HepG2 (cell line): Measurements from ENCODE around the gene COL5A2. TPM values are rescaled to one million over a fixed set of nuclear protein-coding genes. Genes with fewer than 3 reads are reported as not detected.

ENCODE experiments used
- ATAC-seq: fragments of 200-7000 bp; cut with Tn5 transposase; 3 replicates; pipeline ENCODE4 v1.9.1; 2020; ENCODE audit warnings: mild to moderate bottlenecking, moderate library complexity
- BruUV-seq: library from RNA; stranded (reverse); fragments of 400-500 nt; replicated peaks from 2 replicates; lab custom pipeline; 2021; lab: Mats Ljungman, UMichigan
- CTCF ChIA-PET: fragments of 300-600 bp; formaldehyde crosslinking; extraction: SDS; loops from one replicate; lab custom pipeline; 2021; ENCODE audit warnings: low total read pairs, inconsistent platforms, low intra/inter-chr PET ratio; lab: Yijun Ruan, JAX
- POLR2A ChIA-PET: fragments of 350-600 bp; sonication (Branson Sonifier 250); formaldehyde crosslinking; loops from one replicate; lab custom pipeline; 2020; ENCODE audit warnings: antibody characterized with exemption, inconsistent platforms; lab: Yijun Ruan, JAX
- DNase-seq: peaks from one replicate; pipeline ENCODE4 v3.0.0-alpha.2; 2015; ENCODE audit warnings: low spot score
- FAIRE-seq: peaks from 3 replicates; lab custom pipeline; 2011; peaks lifted over from hg19 to GRCh38; lab: Jason Lieb, UNC
- H2AFZ ChIP-seq: one replicate; pipeline ENCODE4 v1.6.1; 2011; ENCODE audit warnings: low read length, inconsistent platforms
- H3K27ac ChIP-seq: fragments of 300-600 bp; 3 replicates; pipeline ENCODE4 v1.8.0; 2011; ENCODE audit warnings: mixed run types, mild to moderate bottlenecking, mixed read lengths, low read length, inconsistent platforms; ENCODE audit not compliant: insufficient read depth; ENCODE audit errors: extremely low read length
- H3K27me3 ChIP-seq, 2 experiments: fragments of 200-600 bp in 1 of 2; 2 replicates in 1 of 2; 3 replicates in 1 of 2; pipeline versions ENCODE4 v1.6.0 to v1.8.0; 2011; ENCODE audit warnings: low read length in 2 of 2, mild to moderate bottlenecking in 2 of 2, moderate library complexity in 2 of 2, inconsistent platforms in 1 of 2; ENCODE audit not compliant: insufficient read depth in 2 of 2, control insufficient read depth in 1 of 2
- H3K36me3 ChIP-seq, 2 experiments: fragments of 200-600 bp in 1 of 2; replicated peaks in 1 of 2; 2 replicates in 1 of 2; 3 replicates in 1 of 2; pipeline versions ENCODE4 v1.5.1 to v1.8.0; 2011; ENCODE audit warnings: low read length in 2 of 2, inconsistent platforms in 1 of 2; ENCODE audit not compliant: insufficient read depth in 2 of 2, control insufficient read depth in 1 of 2
- H3K4me1 ChIP-seq: 2 replicates; pipeline ENCODE4 v1.5.1; 2012; ENCODE audit warnings: low read length, inconsistent platforms; ENCODE audit not compliant: insufficient read depth
- H3K4me2 ChIP-seq: 2 replicates; pipeline ENCODE4 v1.6.0; 2011; ENCODE audit warnings: low read depth, low read length, inconsistent platforms
- H3K4me3 ChIP-seq, 3 experiments: fragments of 200-600 bp in 1 of 3; sonication (generic), shearing (Covaris generic) in 1 of 3; replicated peaks in 1 of 3; 2 replicates each; pipeline ENCODE4 v1.5.1; 2011 to 2016; ENCODE audit warnings: low read length in 3 of 3, inconsistent platforms in 2 of 3, low read depth in 2 of 3, mild to moderate bottlenecking in 2 of 3, control low read depth in 1 of 3, mixed read lengths in 1 of 3; ENCODE audit not compliant: insufficient read depth in 1 of 3
- H3K79me2 ChIP-seq: one replicate; pipeline ENCODE4 v1.6.1; 2011; ENCODE audit warnings: low read length, inconsistent platforms; ENCODE audit not compliant: insufficient read depth
- H3K9ac ChIP-seq: 2 replicates; pipeline ENCODE4 v1.6.0; 2011; ENCODE audit warnings: mild to moderate bottlenecking, low read depth, low read length, inconsistent platforms; ENCODE audit not compliant: insufficient read depth
- H3K9me3 ChIP-seq: 2 replicates; pipeline ENCODE4 v1.5.1; 2012; ENCODE audit warnings: mild to moderate bottlenecking, low read length
- H4K20me1 ChIP-seq: 2 replicates; pipeline ENCODE4 v1.6.0; 2011; ENCODE audit warnings: inconsistent platforms, mild to moderate bottlenecking, low read length, moderate library complexity; ENCODE audit not compliant: insufficient read depth
- CBFB ChIP-seq: sonication (generic); formaldehyde crosslinking; IDR thresholded peaks from 2 replicates; pipeline ENCODE4 v1.4.0; 2020; ENCODE audit warnings: missing genetic modification reagents
- HIVEP1 ChIP-seq: sonication (generic); formaldehyde crosslinking; IDR thresholded peaks from 2 replicates; pipeline ENCODE4 v1.4.0; 2020; ENCODE audit warnings: mild to moderate bottlenecking, missing genetic modification reagents
- HOMEZ ChIP-seq: IDR thresholded peaks from 2 replicates; pipeline ENCODE4 v1.6.1; 2016; ENCODE audit warnings: low read depth
- IRX3 ChIP-seq: sonication (generic); formaldehyde crosslinking; IDR thresholded peaks from 2 replicates; pipeline ENCODE4 v1.8.1; 2023; ENCODE audit warnings: mild to moderate bottlenecking, low read depth, missing genetic modification reagents, borderline replicate concordance
- KLF16 ChIP-seq, 2 experiments: sonication (generic) in 1 of 2; formaldehyde crosslinking in 1 of 2; IDR thresholded peaks; 2 replicates each; pipeline versions ENCODE4 v1.6.1 to v1.8.0; 2016 to 2023; ENCODE audit warnings: missing genetic modification reagents in 2 of 2, missing compliant biosample characterization in 1 of 2
- MAFF ChIP-seq: IDR thresholded peaks from 2 replicates; pipeline ENCODE4 v1.6.1; 2011; ENCODE audit warnings: low read depth, low read length, improper control_type of control experiment
- POLR2G ChIP-seq: fragments of 200-400 bp; formaldehyde crosslinking; IDR thresholded peaks from 2 replicates; pipeline ENCODE4 v1.6.1; 2018; ENCODE audit warnings: mild to moderate bottlenecking, low read depth, low read length, moderate library complexity
- TBP ChIP-seq: sonication (generic); formaldehyde crosslinking; IDR thresholded peaks from 2 replicates; pipeline ENCODE4 v1.5.0; 2020; ENCODE audit warnings: missing genetic modification reagents
- TEAD3 ChIP-seq: optimal IDR thresholded peaks from 2 replicates; pipeline ENCODE3; 2016; ENCODE audit warnings: borderline replicate concordance
- ZNF335 ChIP-seq: sonication (generic); formaldehyde crosslinking; IDR thresholded peaks from 2 replicates; pipeline ENCODE4 v1.4.0; 2020; ENCODE audit warnings: missing genetic modification reagents
- ZNF549 ChIP-seq: sonication (generic); formaldehyde crosslinking; IDR thresholded peaks from 2 replicates; pipeline ENCODE4 v1.5.0; 2020; ENCODE audit warnings: missing genetic modification reagents
- WGBS: methylation state at CpG from one replicate; pipeline ENCODE4 v1.1.6; 2017; ENCODE audit warnings: low lambda C conversion rate; 5-methylcytosine and 5-hydroxymethylcytosine counted together
- in situ Hi-C: cut with HindIII; loops from 2 replicates; pipeline ENCODE4 v1.10.0; 2017; ENCODE audit warnings: low pct_unique_long_range_greater_than_20kb; ENCODE audit not compliant: extremely low pct_ligation_motif_present
- intact Hi-C: fragments of 100-400 bp; cut with micrococcal nuclease; formaldehyde crosslinking; loops from one replicate; pipeline ENCODE4 v1.10.0; 2022; ENCODE audit not compliant: unreplicated experiment
- polyA plus RNA-seq, 8 experiments: library from polyadenylated mRNA; depleted of rRNA in 3 of 8; stranded (reverse) in 7 of 8; unstranded in 1 of 8; fragments of >200 nt; fragmentation: Illumina TruSeq in 4 of 8; extraction: Trizol in 4 of 8; gene quantifications; 2 replicates each; pipeline versions ENCODE4 v1.2.1 to v1.2.3, GENCODE V29; 2011 to 2016; ENCODE audit warnings: low read depth in 4 of 8, missing spikeins in 1 of 8, mixed read lengths in 1 of 8; ENCODE audit not compliant: insufficient read depth in 1 of 8
- total RNA-seq, 5 experiments: library from RNA; depleted of rRNA; stranded (reverse); fragments of >200 nt; fragmentation: Illumina TruSeq; extraction: Trizol; gene quantifications; 2 replicates each; pipeline ENCODE4 v1.2.3, GENCODE V29; 2016; ENCODE audit warnings: low read depth in 1 of 5
- TF ChIP-seq, protein P1 (sequence below): IDR thresholded peaks from 2 replicates; pipeline ENCODE4 v1.6.1; 2016; ENCODE audit warnings: low read depth, borderline replicate concordance
- TF ChIP-seq, protein P2 (sequence below): sonication (generic); formaldehyde crosslinking; IDR thresholded peaks from 2 replicates; pipeline ENCODE4 v1.4.0; 2020; ENCODE audit warnings: missing genetic modification reagents

COL5A2 gene
- total and polyA plus RNA-seq, 2 of the 13 experiments (the other 11 are each of a cell fraction or from before 2014, with no cell fraction given), result 0.83 to 1.5 TPM

DNA sequence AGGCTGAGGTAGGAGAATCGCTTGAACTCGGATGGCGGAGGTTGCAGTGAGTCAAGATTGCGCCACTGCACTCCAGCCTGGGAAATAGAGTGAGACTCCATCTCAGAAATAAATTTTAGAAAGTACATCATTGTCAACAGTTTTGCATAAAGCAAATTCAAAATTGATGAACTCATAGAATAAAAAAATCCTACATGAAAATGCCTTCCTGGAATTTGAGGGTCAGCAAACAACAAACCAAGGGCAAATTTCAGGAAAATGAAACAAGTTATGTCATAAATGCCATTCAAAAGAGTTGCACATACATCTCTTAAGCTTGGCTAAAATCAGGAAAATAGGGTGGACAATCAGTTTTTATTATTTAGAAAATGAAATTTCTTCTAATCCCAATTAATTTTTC, 45.1 kb downstream of the COL5A2 start:
- POLR2A ChIA-PET, result no interaction called here
- no peaks in the 10 kb centered on the region for H4K20me1 ChIP-seq
- H3K36me3 ChIP-seq, result no peaks in the 10 kb centered on the region
- in situ Hi-C loops, result no loop called here
- no peak overlapping the region for H2AFZ ChIP-seq
- no peak overlapping the region for H3K27ac ChIP-seq
- no peak overlapping the region for H3K9ac ChIP-seq
- H3K27me3 ChIP-seq, result no peaks in the 10 kb centered on the region
- H3K79me2 ChIP-seq, result no peaks in the 10 kb centered on the region
- DNase-seq, result no peak
- FAIRE-seq, result no peak
- CTCF ChIA-PET, result no interaction called here
- intact Hi-C loops, result no loop called here
- 35% methylated on average over 4 of the region's 4 CpGs for WGBS
- no peaks in the 10 kb centered on the region for H3K9me3 ChIP-seq
- no peaks in the 10 kb centered on the region for H3K4me1 ChIP-seq
- ATAC-seq, result no peak
- H3K4me2 ChIP-seq, result no peak overlapping the region
- no peak overlapping the region for H3K4me3 ChIP-seq
- TF ChIP-seq, protein P1, sequence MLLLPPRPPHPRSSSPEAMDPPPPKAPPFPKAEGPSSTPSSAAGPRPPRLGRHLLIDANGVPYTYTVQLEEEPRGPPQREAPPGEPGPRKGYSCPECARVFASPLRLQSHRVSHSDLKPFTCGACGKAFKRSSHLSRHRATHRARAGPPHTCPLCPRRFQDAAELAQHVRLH (CRISPR knock-in tag), result no peak
- TF ChIP-seq IRX3 (CRISPR knock-in tag) (no peak), ZNF549 (CRISPR knock-in tag) (no peak), KLF16 (CRISPR knock-in tag; IDR thresholded peaks at IDR 0.05) (no peak), ZNF335 (no peak), TBP (CRISPR knock-in tag) (no peak), POLR2G (no peak), TEAD3 (CRISPR knock-in tag) (no peak), MAFF (no peak), HIVEP1 (CRISPR knock-in tag) (no peak), CBFB (CRISPR knock-in tag) (no peak), HOMEZ (CRISPR knock-in tag) (no peak)
- TF ChIP-seq, protein P2, sequence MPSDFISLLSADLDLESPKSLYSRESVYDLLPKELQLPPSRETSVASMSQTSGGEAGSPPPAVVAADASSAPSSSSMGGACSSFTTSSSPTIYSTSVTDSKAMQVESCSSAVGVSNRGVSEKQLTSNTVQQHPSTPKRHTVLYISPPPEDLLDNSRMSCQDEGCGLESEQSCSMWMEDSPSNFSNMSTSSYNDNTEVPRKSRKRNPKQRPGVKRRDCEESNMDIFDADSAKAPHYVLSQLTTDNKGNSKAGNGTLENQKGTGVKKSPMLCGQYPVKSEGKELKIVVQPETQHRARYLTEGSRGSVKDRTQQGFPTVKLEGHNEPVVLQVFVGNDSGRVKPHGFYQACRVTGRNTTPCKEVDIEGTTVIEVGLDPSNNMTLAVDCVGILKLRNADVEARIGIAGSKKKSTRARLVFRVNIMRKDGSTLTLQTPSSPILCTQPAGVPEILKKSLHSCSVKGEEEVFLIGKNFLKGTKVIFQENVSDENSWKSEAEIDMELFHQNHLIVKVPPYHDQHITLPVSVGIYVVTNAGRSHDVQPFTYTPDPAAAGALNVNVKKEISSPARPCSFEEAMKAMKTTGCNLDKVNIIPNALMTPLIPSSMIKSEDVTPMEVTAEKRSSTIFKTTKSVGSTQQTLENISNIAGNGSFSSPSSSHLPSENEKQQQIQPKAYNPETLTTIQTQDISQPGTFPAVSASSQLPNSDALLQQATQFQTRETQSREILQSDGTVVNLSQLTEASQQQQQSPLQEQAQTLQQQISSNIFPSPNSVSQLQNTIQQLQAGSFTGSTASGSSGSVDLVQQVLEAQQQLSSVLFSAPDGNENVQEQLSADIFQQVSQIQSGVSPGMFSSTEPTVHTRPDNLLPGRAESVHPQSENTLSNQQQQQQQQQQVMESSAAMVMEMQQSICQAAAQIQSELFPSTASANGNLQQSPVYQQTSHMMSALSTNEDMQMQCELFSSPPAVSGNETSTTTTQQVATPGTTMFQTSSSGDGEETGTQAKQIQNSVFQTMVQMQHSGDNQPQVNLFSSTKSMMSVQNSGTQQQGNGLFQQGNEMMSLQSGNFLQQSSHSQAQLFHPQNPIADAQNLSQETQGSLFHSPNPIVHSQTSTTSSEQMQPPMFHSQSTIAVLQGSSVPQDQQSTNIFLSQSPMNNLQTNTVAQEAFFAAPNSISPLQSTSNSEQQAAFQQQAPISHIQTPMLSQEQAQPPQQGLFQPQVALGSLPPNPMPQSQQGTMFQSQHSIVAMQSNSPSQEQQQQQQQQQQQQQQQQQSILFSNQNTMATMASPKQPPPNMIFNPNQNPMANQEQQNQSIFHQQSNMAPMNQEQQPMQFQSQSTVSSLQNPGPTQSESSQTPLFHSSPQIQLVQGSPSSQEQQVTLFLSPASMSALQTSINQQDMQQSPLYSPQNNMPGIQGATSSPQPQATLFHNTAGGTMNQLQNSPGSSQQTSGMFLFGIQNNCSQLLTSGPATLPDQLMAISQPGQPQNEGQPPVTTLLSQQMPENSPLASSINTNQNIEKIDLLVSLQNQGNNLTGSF (CRISPR knock-in tag), result no peak
- no TSS peak for BruUV-seq
